SW 1271 (cell line): Measurements from ENCODE around the gene STXBP2.

Experiments
- DNase-seq, 2 experiments: peaks; one replicate each; lab custom pipeline; 2025; lab: John Stamatoyannopoulos, UW

STXBP2 gene

GRCh38 chr19:7679771-7680605 is 43.1 kb downstream of the STXBP2 start:
- DNase-seq = no peak

GRCh38 chr19:7680606-7681339 is 43.9 kb downstream of the STXBP2 start, which contains the start of gene TRAPPC5:
TSS of gene TRAPPC5 (plus strand) at chr19:7680833. CDS start at chr19:7682254, 1,421 bp downstream.
- peak in 1 of 2 experiments; percentile 58 for DNase-seq

- DNase-seq = peak in 1 of 2 experiments; percentile 48
Measured at GRCh38 chr19:7681340-7682174, 44.6 kb downstream of the STXBP2 start.

- DNase-seq = no peak
Measured at GRCh38 chr19:7682175-7682855, 45.4 kb downstream of the STXBP2 start.

- no peak for DNase-seq
Measured at GRCh38 chr19:7685546-7686445, 48.9 kb downstream of the STXBP2 start.

GRCh38 chr19:7687177-7687576 is 50.3 kb downstream of the STXBP2 start:
- DNase-seq = no peak

- DNase-seq = no peak
Measured at GRCh38 chr19:7689165-7689564, 52.3 kb downstream of the STXBP2 start.

- no peak for DNase-seq
Measured at GRCh38 chr19:7690779-7691258, 53.9 kb downstream of the STXBP2 start.

- DNase-seq = no peak
Measured at GRCh38 chr19:7691497-7691896, 54.6 kb downstream of the STXBP2 start.

GRCh38 chr19:7692417-7693088 is 55.6 kb downstream of the STXBP2 start:
- DNase-seq = no peak

GRCh38 chr19:7694499-7694898 is 57.6 kb downstream of the STXBP2 start:
- DNase-seq = no peak
